HEK293 (cell line): ENCODE results near the gene BTC.

ENCODE experiments used
- BCL11A ChIP-seq: fragments of 450-650 bp; formaldehyde crosslinking; IDR thresholded peaks from 2 replicates; pipeline ENCODE4 v1.5.1; 2016; ENCODE audit warnings: low read depth, missing biosample characterization, missing genetic modification characterization
- GLI2 ChIP-seq: fragments of 450-650 bp; formaldehyde crosslinking; IDR thresholded peaks from 2 replicates; pipeline ENCODE4; 2017; ENCODE audit warnings: missing biosample characterization, missing genetic modification characterization, low read depth, borderline replicate concordance
- KLF1 ChIP-seq: fragments of 450-650 bp; formaldehyde crosslinking; IDR thresholded peaks from 2 replicates; pipeline ENCODE4 v1.5.1; 2016; ENCODE audit warnings: missing biosample characterization, missing genetic modification characterization
- MEIS1 ChIP-seq: sonication (generic); formaldehyde crosslinking; IDR thresholded peaks from 2 replicates; pipeline ENCODE4 v1.8.1; 2022; ENCODE audit warnings: missing genetic modification reagents, mild to moderate bottlenecking, borderline replicate concordance
- SP2 ChIP-seq: fragments of 450-650 bp; formaldehyde crosslinking; IDR thresholded peaks from 2 replicates; pipeline ENCODE4 v1.5.1; 2016; ENCODE audit warnings: missing biosample characterization, missing genetic modification characterization
- ZBTB8A ChIP-seq: fragments of 450-650 bp; formaldehyde crosslinking; IDR thresholded peaks from 2 replicates; pipeline ENCODE4 v1.5.1; 2016; ENCODE audit warnings: missing biosample characterization, missing genetic modification characterization
- ZNF544 ChIP-seq: fragments of 450-650 bp; formaldehyde crosslinking; IDR thresholded peaks from 2 replicates; pipeline ENCODE4 v1.5.0; 2017; ENCODE audit warnings: missing biosample characterization, missing genetic modification characterization
- ZNF596 ChIP-seq: fragments of 450-650 bp; IDR thresholded peaks from 2 replicates; pipeline ENCODE4 v1.5.0; 2018; ENCODE audit warnings: missing biosample characterization, mild to moderate bottlenecking, missing genetic modification characterization, moderate library complexity
- ZNF629 ChIP-seq: fragments of 450-650 bp; formaldehyde crosslinking; IDR thresholded peaks from 2 replicates; pipeline ENCODE4 v1.5.1; 2017; ENCODE audit warnings: missing biosample characterization, missing genetic modification characterization
- TF ChIP-seq, protein P1 (sequence below): fragments of 450-650 bp; formaldehyde crosslinking; IDR thresholded peaks from 2 replicates; pipeline ENCODE4 v1.5.1; 2016; ENCODE audit warnings: missing biosample characterization, missing genetic modification characterization
- TF ChIP-seq, protein P2 (sequence below): fragments of 450-650 bp; formaldehyde crosslinking; IDR thresholded peaks from 2 replicates; pipeline ENCODE4 v1.5.1; 2017; ENCODE audit warnings: missing biosample characterization, missing genetic modification characterization

GRCh38 chr4:74840936-74841509 lies 46.7 kb upstream of the BTC start:
- TF ChIP-seq MEIS1 (CRISPR knock-in tag) (no peak), ZNF629 (tag by site-specific recombination) (no peak), ZNF544 (no peak), ZNF596 (no peak), KLF1 (tag by site-specific recombination) (no peak), GLI2 (tag by site-specific recombination) (no peak), ZBTB8A (tag by site-specific recombination) (no peak), SP2 (no peak), BCL11A (tag by site-specific recombination) (no peak)
- TF ChIP-seq, protein P1, sequence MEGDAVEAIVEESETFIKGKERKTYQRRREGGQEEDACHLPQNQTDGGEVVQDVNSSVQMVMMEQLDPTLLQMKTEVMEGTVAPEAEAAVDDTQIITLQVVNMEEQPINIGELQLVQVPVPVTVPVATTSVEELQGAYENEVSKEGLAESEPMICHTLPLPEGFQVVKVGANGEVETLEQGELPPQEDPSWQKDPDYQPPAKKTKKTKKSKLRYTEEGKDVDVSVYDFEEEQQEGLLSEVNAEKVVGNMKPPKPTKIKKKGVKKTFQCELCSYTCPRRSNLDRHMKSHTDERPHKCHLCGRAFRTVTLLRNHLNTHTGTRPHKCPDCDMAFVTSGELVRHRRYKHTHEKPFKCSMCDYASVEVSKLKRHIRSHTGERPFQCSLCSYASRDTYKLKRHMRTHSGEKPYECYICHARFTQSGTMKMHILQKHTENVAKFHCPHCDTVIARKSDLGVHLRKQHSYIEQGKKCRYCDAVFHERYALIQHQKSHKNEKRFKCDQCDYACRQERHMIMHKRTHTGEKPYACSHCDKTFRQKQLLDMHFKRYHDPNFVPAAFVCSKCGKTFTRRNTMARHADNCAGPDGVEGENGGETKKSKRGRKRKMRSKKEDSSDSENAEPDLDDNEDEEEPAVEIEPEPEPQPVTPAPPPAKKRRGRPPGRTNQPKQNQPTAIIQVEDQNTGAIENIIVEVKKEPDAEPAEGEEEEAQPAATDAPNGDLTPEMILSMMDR (tag by site-specific recombination), result no peak
- TF ChIP-seq, protein P2, sequence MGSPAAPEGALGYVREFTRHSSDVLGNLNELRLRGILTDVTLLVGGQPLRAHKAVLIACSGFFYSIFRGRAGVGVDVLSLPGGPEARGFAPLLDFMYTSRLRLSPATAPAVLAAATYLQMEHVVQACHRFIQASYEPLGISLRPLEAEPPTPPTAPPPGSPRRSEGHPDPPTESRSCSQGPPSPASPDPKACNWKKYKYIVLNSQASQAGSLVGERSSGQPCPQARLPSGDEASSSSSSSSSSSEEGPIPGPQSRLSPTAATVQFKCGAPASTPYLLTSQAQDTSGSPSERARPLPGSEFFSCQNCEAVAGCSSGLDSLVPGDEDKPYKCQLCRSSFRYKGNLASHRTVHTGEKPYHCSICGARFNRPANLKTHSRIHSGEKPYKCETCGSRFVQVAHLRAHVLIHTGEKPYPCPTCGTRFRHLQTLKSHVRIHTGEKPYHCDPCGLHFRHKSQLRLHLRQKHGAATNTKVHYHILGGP (tag by site-specific recombination), result no peak
